HFF-Myc (cell line): Measurements from ENCODE around the gene ADK.

ENCODE experiments used
- DNase-seq: peaks from one replicate; pipeline ENCODE4 v3.0.0-alpha.2; 2011; ENCODE audit warnings: low read depth; ENCODE audit errors: extremely low read depth
- H3K4me3 ChIP-seq: replicated peaks from 2 replicates; pipeline ENCODE4 v1.5.1; 2011; ENCODE audit warnings: low read depth, mild to moderate bottlenecking, control low read depth, low read length
- CTCF ChIP-seq: IDR thresholded peaks from 2 replicates; pipeline ENCODE4 v1.5.1; 2012; ENCODE audit warnings: mild to moderate bottlenecking, low read depth, low read length, control low read depth; ENCODE audit errors: missing control alignments

Gene ADK

DNA sequence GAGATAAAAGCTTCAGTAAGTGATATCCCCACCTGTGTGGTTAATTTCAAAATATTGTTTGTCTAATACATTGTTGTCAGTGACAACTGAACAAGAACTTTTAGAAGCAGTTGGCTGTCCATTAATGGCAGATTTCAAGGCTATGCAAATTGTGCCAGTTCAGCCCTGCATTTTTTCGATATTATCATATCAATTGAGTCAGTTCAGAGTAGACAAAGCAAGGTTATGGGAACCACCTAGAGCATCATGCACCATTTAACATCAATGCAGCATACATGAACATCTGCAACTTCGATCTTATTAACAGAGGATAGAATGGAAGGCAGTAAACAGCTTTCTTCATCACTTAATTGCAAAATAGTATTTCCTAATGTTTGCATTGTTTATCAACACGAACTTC, 494.7 kb downstream of the ADK start:
- no peak for DNase-seq
- TF ChIP-seq CTCF: no peak
- H3K4me3 ChIP-seq: no peak overlapping the region

GRCh38 chr10:74650613-74651012, 499.6 kb downstream of the ADK start:
- no peak overlapping the region for H3K4me3 ChIP-seq
- no peak for TF ChIP-seq CTCF
- DNase-seq: no peak

- TF ChIP-seq CTCF: no peak
- H3K4me3 ChIP-seq: no peak overlapping the region
- DNase-seq: no peak
These were observed 500.5 kb downstream of the ADK start for GRCh38 chr10:74651565-74651964.

DNA sequence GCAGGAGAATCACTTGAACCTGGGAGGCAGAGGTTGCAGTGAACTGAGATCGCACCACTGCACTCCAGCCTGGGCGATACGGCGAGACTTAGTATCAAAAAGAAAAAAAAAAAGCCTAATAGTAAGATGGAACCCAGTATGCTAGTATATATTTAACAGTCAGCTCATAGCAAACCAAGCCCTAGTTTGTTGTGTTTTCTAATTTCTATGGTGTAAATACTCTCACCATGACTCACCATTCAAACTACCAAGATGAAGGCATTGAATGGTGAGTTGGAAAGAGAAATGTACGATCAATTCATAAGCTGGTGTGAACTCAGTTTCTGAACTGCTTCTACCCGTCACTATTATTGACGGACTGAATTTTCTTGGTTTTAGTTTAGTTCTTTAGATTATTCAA, 501.6 kb downstream of the ADK start:
- H3K4me3 ChIP-seq: no peak overlapping the region
- no peak for TF ChIP-seq CTCF
- DNase-seq: no peak

DNA sequence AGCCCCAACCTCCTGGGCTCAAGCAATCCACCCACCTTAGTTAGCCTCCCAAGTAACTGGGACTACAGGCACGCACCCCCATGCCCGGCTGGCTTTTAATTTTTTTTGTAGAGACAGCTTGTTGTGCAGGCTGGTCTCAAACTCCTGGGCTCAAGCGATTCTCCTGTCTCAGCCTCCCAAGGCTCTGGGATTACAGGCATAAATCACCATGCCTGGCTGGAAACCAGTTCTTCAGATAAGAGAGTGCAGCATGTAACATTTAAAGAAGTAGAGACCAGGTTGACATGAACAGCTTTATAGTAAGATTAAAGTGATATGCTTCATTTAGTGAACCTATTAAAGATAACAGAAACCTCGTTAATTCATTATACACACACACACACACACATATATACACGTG, 507.5 kb downstream of the ADK start:
- DNase-seq: no peak
- H3K4me3 ChIP-seq: no peak overlapping the region
- no peak for TF ChIP-seq CTCF

- TF ChIP-seq CTCF: no peak
- no peak overlapping the region for H3K4me3 ChIP-seq
- DNase-seq: no peak
These were observed 511.6 kb downstream of the ADK start for GRCh38 chr10:74662635-74663034.

GRCh38 chr10:74669210-74669609, 518.2 kb downstream of the ADK start:
- DNase-seq: peak; percentile 17
- no peak overlapping the region for H3K4me3 ChIP-seq
- TF ChIP-seq CTCF: no peak
